ENCODE measurements around the gene PHYHIPL.

Gene PHYHIPL

GRCh38 chr10:59176241-59177030 lies at the start of gene PHYHIPL:
PHYHIPL (plus strand) TSS chr10:59176643; CDS start chr10:59176854, 211 bp downstream.
- H3K9me3 Mint-ChIP-seq, result peaks cover 16% of the 10 kb centered on the region
- no peaks in the 10 kb centered on the region for H3K36me3 Mint-ChIP-seq (ENCODE audit: insufficient read depth)
- ATAC-seq (replicated peaks; ENCODE audit: extremely low read depth, poor library complexity, severe bottlenecking) (no peak), DNase-seq (ENCODE audit: low spot score in 2 of 2) (no peak)
- peaks cover 7% of the 10 kb centered on the region for H3K27me3 Mint-ChIP-seq
- H3K4me1 Mint-ChIP-seq, result no peaks in the 10 kb centered on the region
- H3K4me3 Mint-ChIP-seq, result no peak within 1 kb of the TSS
- no peak within 1 kb of the TSS for H3K27ac Mint-ChIP-seq (ENCODE audit: low read depth)

- H3K27ac Mint-ChIP-seq (ENCODE audit: low read depth), result no peak overlapping the region
- DNase-seq (ENCODE audit: low spot score in 2 of 2), result no peak
- H3K9me3 Mint-ChIP-seq, result peaks cover 22% of the 10 kb centered on the region
- ATAC-seq (replicated peaks; ENCODE audit: extremely low read depth, poor library complexity, severe bottlenecking), result no peak
- H3K4me3 Mint-ChIP-seq, result no peak overlapping the region
- H3K27me3 Mint-ChIP-seq, result no peaks in the 10 kb centered on the region
- no peaks in the 10 kb centered on the region for H3K36me3 Mint-ChIP-seq (ENCODE audit: insufficient read depth)
- H3K4me1 Mint-ChIP-seq, result no peaks in the 10 kb centered on the region
Measured at GRCh38 chr10:59126991-59127390, 49.5 kb upstream of the PHYHIPL start.

- no peaks in the 10 kb centered on the region for H3K27me3 Mint-ChIP-seq
- DNase-seq (ENCODE audit: low spot score in 2 of 2) (no peak), ATAC-seq (replicated peaks; ENCODE audit: extremely low read depth, poor library complexity, severe bottlenecking) (no peak)
- no peak overlapping the region for H3K27ac Mint-ChIP-seq (ENCODE audit: low read depth)
- no peaks in the 10 kb centered on the region for H3K36me3 Mint-ChIP-seq (ENCODE audit: insufficient read depth)
- no peaks in the 10 kb centered on the region for H3K4me1 Mint-ChIP-seq
- H3K4me3 Mint-ChIP-seq, result no peak overlapping the region
- H3K9me3 Mint-ChIP-seq, result peaks cover 22% of the 10 kb centered on the region
Measured at GRCh38 chr10:59127991-59128390, 48.5 kb upstream of the PHYHIPL start.

GRCh38 chr10:59129867-59130266 lies 46.6 kb upstream of the PHYHIPL start:
- no peak overlapping the region for H3K27ac Mint-ChIP-seq (ENCODE audit: low read depth)
- H3K4me3 Mint-ChIP-seq, result no peak overlapping the region
- peaks cover 22% of the 10 kb centered on the region for H3K9me3 Mint-ChIP-seq
- H3K4me1 Mint-ChIP-seq, result no peaks in the 10 kb centered on the region
- no peak for ATAC-seq (replicated peaks; ENCODE audit: extremely low read depth, poor library complexity, severe bottlenecking)
- H3K27me3 Mint-ChIP-seq, result no peaks in the 10 kb centered on the region
- no peaks in the 10 kb centered on the region for H3K36me3 Mint-ChIP-seq (ENCODE audit: insufficient read depth)
- DNase-seq (ENCODE audit: low spot score in 2 of 2), result no peak

GRCh38 chr10:59131666-59132065 lies 44.8 kb upstream of the PHYHIPL start:
- peaks cover 18% of the 10 kb centered on the region for H3K9me3 Mint-ChIP-seq

GRCh38 chr10:59133841-59134593 lies 42.4 kb upstream of the PHYHIPL start:
- Mint-ChIP-seq H3K27ac (ENCODE audit: low read depth) (no peak overlapping the region), H3K9me3 (peaks cover 15% of the 10 kb centered on the region), H3K4me3 (no peak overlapping the region), H3K4me1 (no peaks in the 10 kb centered on the region), H3K27me3 (no peaks in the 10 kb centered on the region), H3K36me3 (ENCODE audit: insufficient read depth) (no peaks in the 10 kb centered on the region)
- ATAC-seq (replicated peaks; ENCODE audit: extremely low read depth, poor library complexity, severe bottlenecking) (no peak), DNase-seq (ENCODE audit: low spot score in 2 of 2) (no peak)

More at GRCh38 chr10:59131666-59132065, 44.8 kb upstream of the PHYHIPL start:
- no peak for DNase-seq (ENCODE audit: low spot score in 2 of 2)
- H3K4me1 Mint-ChIP-seq, result no peaks in the 10 kb centered on the region
- no peak overlapping the region for H3K4me3 Mint-ChIP-seq
- ATAC-seq (replicated peaks; ENCODE audit: extremely low read depth, poor library complexity, severe bottlenecking), result no peak
- H3K27ac Mint-ChIP-seq (ENCODE audit: low read depth), result no peak overlapping the region
- H3K27me3 Mint-ChIP-seq, result no peaks in the 10 kb centered on the region
- no peaks in the 10 kb centered on the region for H3K36me3 Mint-ChIP-seq (ENCODE audit: insufficient read depth)

- no peak for DNase-seq (ENCODE audit: low spot score in 2 of 2)
- H3K27ac Mint-ChIP-seq (ENCODE audit: low read depth), result no peak overlapping the region
- H3K27me3 Mint-ChIP-seq, result no peaks in the 10 kb centered on the region
- H3K9me3 Mint-ChIP-seq, result peaks cover 12% of the 10 kb centered on the region
- H3K4me1 Mint-ChIP-seq, result no peaks in the 10 kb centered on the region
- ATAC-seq (replicated peaks; ENCODE audit: extremely low read depth, poor library complexity, severe bottlenecking), result no peak
- no peak overlapping the region for H3K4me3 Mint-ChIP-seq
- H3K36me3 Mint-ChIP-seq (ENCODE audit: insufficient read depth), result no peaks in the 10 kb centered on the region
Measured at GRCh38 chr10:59134785-59135184, 41.7 kb upstream of the PHYHIPL start.

GRCh38 chr10:59135275-59135674 lies 41.2 kb upstream of the PHYHIPL start:
- H3K27me3 Mint-ChIP-seq, result no peaks in the 10 kb centered on the region
- H3K9me3 Mint-ChIP-seq, result peaks cover 7% of the 10 kb centered on the region
- no peak overlapping the region for H3K4me3 Mint-ChIP-seq
- no peak for ATAC-seq (replicated peaks; ENCODE audit: extremely low read depth, poor library complexity, severe bottlenecking)
- no peak for DNase-seq (ENCODE audit: low spot score in 2 of 2)
- H3K36me3 Mint-ChIP-seq (ENCODE audit: insufficient read depth), result no peaks in the 10 kb centered on the region
- H3K4me1 Mint-ChIP-seq, result no peaks in the 10 kb centered on the region
- no peak overlapping the region for H3K27ac Mint-ChIP-seq (ENCODE audit: low read depth)

- no peak for DNase-seq (ENCODE audit: low spot score in 2 of 2)
- Mint-ChIP-seq H3K4me3 (no peak overlapping the region), H3K27ac (ENCODE audit: low read depth) (no peak overlapping the region), H3K36me3 (ENCODE audit: insufficient read depth) (peaks cover 1% of the 10 kb centered on the region), H3K9me3 (peaks cover 5% of the 10 kb centered on the region), H3K4me1 (no peaks in the 10 kb centered on the region), H3K27me3 (no peaks in the 10 kb centered on the region)
- no peak for ATAC-seq (replicated peaks; ENCODE audit: extremely low read depth, poor library complexity, severe bottlenecking)
Measured at GRCh38 chr10:59138052-59138451, 38.4 kb upstream of the PHYHIPL start.

- H3K4me1 Mint-ChIP-seq, result no peaks in the 10 kb centered on the region
- no peak overlapping the region for H3K4me3 Mint-ChIP-seq
- ATAC-seq (replicated peaks; ENCODE audit: extremely low read depth, poor library complexity, severe bottlenecking) (no peak), DNase-seq (ENCODE audit: low spot score in 2 of 2) (no peak)
- no peaks in the 10 kb centered on the region for H3K27me3 Mint-ChIP-seq
- no peaks in the 10 kb centered on the region for H3K9me3 Mint-ChIP-seq
- peaks cover 1% of the 10 kb centered on the region for H3K36me3 Mint-ChIP-seq (ENCODE audit: insufficient read depth)
- H3K27ac Mint-ChIP-seq (ENCODE audit: low read depth), result no peak overlapping the region
Measured at GRCh38 chr10:59143544-59143943, 32.9 kb upstream of the PHYHIPL start.

GRCh38 chr10:59148701-59149100 lies 27.7 kb upstream of the PHYHIPL start:
- Mint-ChIP-seq H3K36me3 (ENCODE audit: insufficient read depth) (no peaks in the 10 kb centered on the region), H3K4me1 (no peaks in the 10 kb centered on the region), H3K4me3 (no peak overlapping the region), H3K27me3 (no peaks in the 10 kb centered on the region), H3K27ac (ENCODE audit: low read depth) (no peak overlapping the region), H3K9me3 (no peaks in the 10 kb centered on the region)
- ATAC-seq (replicated peaks; ENCODE audit: extremely low read depth, poor library complexity, severe bottlenecking), result no peak
- no peak for DNase-seq (ENCODE audit: low spot score in 2 of 2)

GRCh38 chr10:59155556-59155955 lies 20.9 kb upstream of the PHYHIPL start:
- no peak overlapping the region for H3K4me3 Mint-ChIP-seq
- H3K27ac Mint-ChIP-seq (ENCODE audit: low read depth), result no peak overlapping the region
- H3K27me3 Mint-ChIP-seq, result no peaks in the 10 kb centered on the region
- H3K36me3 Mint-ChIP-seq (ENCODE audit: insufficient read depth), result no peaks in the 10 kb centered on the region
- DNase-seq (ENCODE audit: low spot score in 2 of 2) (no peak), ATAC-seq (replicated peaks; ENCODE audit: extremely low read depth, poor library complexity, severe bottlenecking) (no peak)
- H3K4me1 Mint-ChIP-seq, result no peaks in the 10 kb centered on the region
- peaks cover 7% of the 10 kb centered on the region for H3K9me3 Mint-ChIP-seq

- ATAC-seq (replicated peaks; ENCODE audit: extremely low read depth, poor library complexity, severe bottlenecking), result no peak
- Mint-ChIP-seq H3K27me3 (no peaks in the 10 kb centered on the region), H3K27ac (ENCODE audit: low read depth) (no peak overlapping the region), H3K4me3 (no peak overlapping the region), H3K4me1 (no peaks in the 10 kb centered on the region), H3K36me3 (ENCODE audit: insufficient read depth) (no peaks in the 10 kb centered on the region), H3K9me3 (no peaks in the 10 kb centered on the region)
- DNase-seq (ENCODE audit: low spot score in 2 of 2), result no peak
Measured at GRCh38 chr10:59167512-59167911, 8.9 kb upstream of the PHYHIPL start.

Data from central memory CD8-positive, alpha-beta T cell (primary cell).